Nucleus accumbens (tissue), 56 donors: ENCODE measurements around the gene TMEM135.
"Not testable (repeated sequence)": the region's sequence is repeated elsewhere in the genome, so short reads cannot be mapped to it uniquely, and the experiment has no call there.

Experiments
- DNase-seq, 56 donors: peaks; one replicate each; lab custom pipeline; 2025; lab: John Stamatoyannopoulos, UW

TMEM135 gene

GRCh38 chr11:87063982-87064381, 26.2 kb downstream of the TMEM135 start:
- DNase-seq = no peak

- DNase-seq = no peak
Observed at GRCh38 chr11:87072787-87073186, 35.1 kb downstream of the TMEM135 start.

GRCh38 chr11:87076260-87076783, 38.6 kb downstream of the TMEM135 start:
- DNase-seq = no peak

GRCh38 chr11:87076874-87077429, 39.2 kb downstream of the TMEM135 start:
- DNase-seq = no peak

- DNase-seq = no peak
Observed at GRCh38 chr11:87081358-87081757, 43.6 kb downstream of the TMEM135 start.

- DNase-seq = no peak
Observed at GRCh38 chr11:87082590-87082989, 44.9 kb downstream of the TMEM135 start.

- no peak for DNase-seq
Observed at GRCh38 chr11:87083029-87083428, 45.3 kb downstream of the TMEM135 start.

- DNase-seq = no peak
Observed at GRCh38 chr11:87092159-87092558, 54.4 kb downstream of the TMEM135 start.

GRCh38 chr11:87092567-87092966, 54.8 kb downstream of the TMEM135 start:
- no peak for DNase-seq

- DNase-seq = peak in 2 of 56 donors; percentile 3 to 5
Observed at GRCh38 chr11:87097582-87097981, 59.8 kb downstream of the TMEM135 start.

- no peak for DNase-seq
Observed at GRCh38 chr11:87101956-87102580, 64.3 kb downstream of the TMEM135 start.

GRCh38 chr11:87105826-87106225, 68.1 kb downstream of the TMEM135 start:
- not testable (repeated sequence) for DNase-seq

GRCh38 chr11:87107379-87107778, 69.6 kb downstream of the TMEM135 start:
- not testable (repeated sequence) for DNase-seq

GRCh38 chr11:87110443-87111131, 72.9 kb downstream of the TMEM135 start:
- no peak for DNase-seq

GRCh38 chr11:87114093-87114492, 76.4 kb downstream of the TMEM135 start:
- no peak for DNase-seq

GRCh38 chr11:87116185-87116584, 78.5 kb downstream of the TMEM135 start:
- DNase-seq = no peak

- DNase-seq = no peak
Observed at GRCh38 chr11:87120937-87121336, 83.2 kb downstream of the TMEM135 start.

- no peak for DNase-seq
Observed at GRCh38 chr11:87122852-87123251, 85.1 kb downstream of the TMEM135 start.

GRCh38 chr11:87125257-87125656, 87.5 kb downstream of the TMEM135 start:
- DNase-seq = no peak

GRCh38 chr11:87127101-87127500, 89.4 kb downstream of the TMEM135 start:
- peak in 1 of 56 donors; percentile 1 for DNase-seq

- DNase-seq = no peak
Observed at GRCh38 chr11:87128372-87128771, 90.6 kb downstream of the TMEM135 start.
